ENCODE measurements around the gene VPS72. TPM values are rescaled to one million over a fixed set of nuclear protein-coding genes. Genes with fewer than 3 reads are reported as not detected.
A peak's percentile ranks its signal among the peaks of the same experiment; 100 is the strongest.

VPS72 gene
- total and polyA plus RNA-seq, 2 of the 13 experiments (the other 11 are each of a cell fraction or from before 2014, with no cell fraction given) = 33.7 to 34.5 TPM

DNA sequence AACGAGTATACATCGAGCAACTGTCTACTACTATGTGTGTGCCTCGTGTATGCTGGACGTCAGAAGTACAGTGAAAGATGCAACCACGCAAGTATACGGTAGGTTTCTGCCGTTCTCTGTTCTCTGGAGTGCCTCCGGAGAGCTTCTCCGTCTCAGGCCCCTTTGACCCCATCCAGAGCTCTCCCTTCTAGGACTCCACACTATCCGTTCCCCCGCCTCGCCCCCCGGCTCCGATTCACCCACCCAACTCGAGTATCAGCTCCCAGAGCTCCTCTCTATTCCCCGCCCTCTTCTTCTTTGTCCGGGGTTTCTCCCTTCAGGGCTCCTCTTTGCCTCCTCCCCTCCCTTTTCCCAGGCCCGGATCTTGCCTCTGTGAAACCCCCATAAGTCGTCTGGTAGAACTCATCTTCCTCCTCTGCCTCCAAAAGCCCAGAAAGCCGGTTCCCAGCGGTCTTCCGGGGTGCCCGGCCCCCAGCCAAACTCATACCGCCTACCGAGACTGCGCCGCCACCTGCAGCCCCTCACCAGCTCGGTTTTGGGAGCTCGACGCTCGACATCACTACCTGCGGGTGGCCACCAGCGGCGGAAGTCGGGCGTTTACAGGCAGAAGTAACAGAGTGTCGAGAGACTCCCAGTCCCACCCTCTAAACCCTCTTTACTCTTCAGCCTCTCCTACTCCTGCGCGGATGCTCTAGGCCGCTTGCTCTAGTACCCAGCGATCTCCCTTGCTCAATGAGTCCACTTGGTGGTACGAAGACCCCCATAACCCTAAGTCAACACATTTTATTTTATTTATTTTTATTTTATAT is at the start of gene VPS72 (continued):
- TF ChIP-seq, protein P1, sequence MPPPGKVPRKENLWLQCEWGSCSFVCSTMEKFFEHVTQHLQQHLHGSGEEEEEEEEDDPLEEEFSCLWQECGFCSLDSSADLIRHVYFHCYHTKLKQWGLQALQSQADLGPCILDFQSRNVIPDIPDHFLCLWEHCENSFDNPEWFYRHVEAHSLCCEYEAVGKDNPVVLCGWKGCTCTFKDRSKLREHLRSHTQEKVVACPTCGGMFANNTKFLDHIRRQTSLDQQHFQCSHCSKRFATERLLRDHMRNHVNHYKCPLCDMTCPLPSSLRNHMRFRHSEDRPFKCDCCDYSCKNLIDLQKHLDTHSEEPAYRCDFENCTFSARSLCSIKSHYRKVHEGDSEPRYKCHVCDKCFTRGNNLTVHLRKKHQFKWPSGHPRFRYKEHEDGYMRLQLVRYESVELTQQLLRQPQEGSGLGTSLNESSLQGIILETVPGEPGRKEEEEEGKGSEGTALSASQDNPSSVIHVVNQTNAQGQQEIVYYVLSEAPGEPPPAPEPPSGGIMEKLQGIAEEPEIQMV (CRISPR knock-in tag; IDR thresholded peaks at IDR 0.05; ENCODE audit: low read depth) = no peak
- TF ChIP-seq MXI1 (IDR thresholded peaks at IDR 0.05; ENCODE audit: borderline replicate concordance, low read depth, low read length) (peak; percentile 85; the same call in 2 of the 3 replicates), ZNF644 (CRISPR knock-in tag; IDR thresholded peaks at IDR 0.05; ENCODE audit: low read depth) (no peak), KDM3A (CRISPR knock-in tag; IDR thresholded peaks at IDR 0.05; ENCODE audit: low read depth) (peak; percentile 60; the same call in 1 of the 2 replicates), ZFP1 (CRISPR knock-in tag; IDR thresholded peaks at IDR 0.05) (peak; percentile 72; the same call in 1 of the 2 replicates), KDM5A (IDR thresholded peaks at IDR 0.05; ENCODE audit: borderline replicate concordance, low read length) (peak; percentile 83), ATF7 (IDR thresholded peaks at IDR 0.05) (no peak), ATF7 (CRISPR knock-in tag; IDR thresholded peaks at IDR 0.05) (no peak), SALL2 (CRISPR knock-in tag; IDR thresholded peaks at IDR 0.05) (peak; percentile 97), ZNF121 (CRISPR knock-in tag; IDR thresholded peaks at IDR 0.05) (0 out of 2 replicates have a peak, but pooled peaks have one; percentile 16), HMG20B (CRISPR knock-in tag; conservative IDR thresholded peaks at IDR 0.05) (0 out of 2 replicates have a peak, but pooled peaks have one; percentile 45), ZBTB8A (CRISPR knock-in tag; IDR thresholded peaks at IDR 0.05; ENCODE audit: borderline replicate concordance, low read depth) (no peak), DMAP1 (CRISPR knock-in tag; IDR thresholded peaks at IDR 0.05) (peak; percentile 77; the same call in 1 of the 2 replicates), ZNF224 (CRISPR knock-in tag; IDR thresholded peaks at IDR 0.05) (peak; percentile 55; the same call in 1 of the 2 replicates), PHF5A (CRISPR knock-in tag; IDR thresholded peaks at IDR 0.05; ENCODE audit: low read depth, unreplicated experiment) (peak; percentile 76), ZNF343 (CRISPR knock-in tag; IDR thresholded peaks at IDR 0.05) (peak; percentile 43; the same call in 1 of the 2 replicates), GZF1 (CRISPR knock-in tag; IDR thresholded peaks at IDR 0.05) (0 out of 2 replicates have a peak, but pooled peaks have one; percentile 44)
- TF ChIP-seq, protein P2, sequence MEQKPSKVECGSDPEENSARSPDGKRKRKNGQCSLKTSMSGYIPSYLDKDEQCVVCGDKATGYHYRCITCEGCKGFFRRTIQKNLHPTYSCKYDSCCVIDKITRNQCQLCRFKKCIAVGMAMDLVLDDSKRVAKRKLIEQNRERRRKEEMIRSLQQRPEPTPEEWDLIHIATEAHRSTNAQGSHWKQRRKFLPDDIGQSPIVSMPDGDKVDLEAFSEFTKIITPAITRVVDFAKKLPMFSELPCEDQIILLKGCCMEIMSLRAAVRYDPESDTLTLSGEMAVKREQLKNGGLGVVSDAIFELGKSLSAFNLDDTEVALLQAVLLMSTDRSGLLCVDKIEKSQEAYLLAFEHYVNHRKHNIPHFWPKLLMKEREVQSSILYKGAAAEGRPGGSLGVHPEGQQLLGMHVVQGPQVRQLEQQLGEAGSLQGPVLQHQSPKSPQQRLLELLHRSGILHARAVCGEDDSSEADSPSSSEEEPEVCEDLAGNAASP (CRISPR knock-in tag; IDR thresholded peaks at IDR 0.05; ENCODE audit: borderline replicate concordance) = peak; percentile 70
- TF ChIP-seq, protein P3, sequence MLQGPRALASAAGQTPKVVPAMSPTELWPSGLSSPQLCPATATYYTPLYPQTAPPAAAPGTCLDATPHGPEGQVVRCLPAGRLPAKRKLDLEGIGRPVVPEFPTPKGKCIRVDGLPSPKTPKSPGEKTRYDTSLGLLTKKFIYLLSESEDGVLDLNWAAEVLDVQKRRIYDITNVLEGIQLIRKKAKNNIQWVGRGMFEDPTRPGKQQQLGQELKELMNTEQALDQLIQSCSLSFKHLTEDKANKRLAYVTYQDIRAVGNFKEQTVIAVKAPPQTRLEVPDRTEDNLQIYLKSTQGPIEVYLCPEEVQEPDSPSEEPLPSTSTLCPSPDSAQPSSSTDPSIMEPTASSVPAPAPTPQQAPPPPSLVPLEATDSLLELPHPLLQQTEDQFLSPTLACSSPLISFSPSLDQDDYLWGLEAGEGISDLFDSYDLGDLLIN (CRISPR knock-in tag; IDR thresholded peaks at IDR 0.05; ENCODE audit: borderline replicate concordance) = 0 out of 2 replicates have a peak, but pooled peaks have one; percentile 24
- TF ChIP-seq, protein P4, sequence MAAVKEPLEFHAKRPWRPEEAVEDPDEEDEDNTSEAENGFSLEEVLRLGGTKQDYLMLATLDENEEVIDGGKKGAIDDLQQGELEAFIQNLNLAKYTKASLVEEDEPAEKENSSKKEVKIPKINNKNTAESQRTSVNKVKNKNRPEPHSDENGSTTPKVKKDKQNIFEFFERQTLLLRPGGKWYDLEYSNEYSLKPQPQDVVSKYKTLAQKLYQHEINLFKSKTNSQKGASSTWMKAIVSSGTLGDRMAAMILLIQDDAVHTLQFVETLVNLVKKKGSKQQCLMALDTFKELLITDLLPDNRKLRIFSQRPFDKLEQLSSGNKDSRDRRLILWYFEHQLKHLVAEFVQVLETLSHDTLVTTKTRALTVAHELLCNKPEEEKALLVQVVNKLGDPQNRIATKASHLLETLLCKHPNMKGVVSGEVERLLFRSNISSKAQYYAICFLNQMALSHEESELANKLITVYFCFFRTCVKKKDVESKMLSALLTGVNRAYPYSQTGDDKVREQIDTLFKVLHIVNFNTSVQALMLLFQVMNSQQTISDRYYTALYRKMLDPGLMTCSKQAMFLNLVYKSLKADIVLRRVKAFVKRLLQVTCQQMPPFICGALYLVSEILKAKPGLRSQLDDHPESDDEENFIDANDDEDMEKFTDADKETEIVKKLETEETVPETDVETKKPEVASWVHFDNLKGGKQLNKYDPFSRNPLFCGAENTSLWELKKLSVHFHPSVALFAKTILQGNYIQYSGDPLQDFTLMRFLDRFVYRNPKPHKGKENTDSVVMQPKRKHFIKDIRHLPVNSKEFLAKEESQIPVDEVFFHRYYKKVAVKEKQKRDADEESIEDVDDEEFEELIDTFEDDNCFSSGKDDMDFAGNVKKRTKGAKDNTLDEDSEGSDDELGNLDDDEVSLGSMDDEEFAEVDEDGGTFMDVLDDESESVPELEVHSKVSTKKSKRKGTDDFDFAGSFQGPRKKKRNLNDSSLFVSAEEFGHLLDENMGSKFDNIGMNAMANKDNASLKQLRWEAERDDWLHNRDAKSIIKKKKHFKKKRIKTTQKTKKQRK (IDR thresholded peaks at IDR 0.05; ENCODE audit: low read length) = no peak
- TF ChIP-seq, protein P5, sequence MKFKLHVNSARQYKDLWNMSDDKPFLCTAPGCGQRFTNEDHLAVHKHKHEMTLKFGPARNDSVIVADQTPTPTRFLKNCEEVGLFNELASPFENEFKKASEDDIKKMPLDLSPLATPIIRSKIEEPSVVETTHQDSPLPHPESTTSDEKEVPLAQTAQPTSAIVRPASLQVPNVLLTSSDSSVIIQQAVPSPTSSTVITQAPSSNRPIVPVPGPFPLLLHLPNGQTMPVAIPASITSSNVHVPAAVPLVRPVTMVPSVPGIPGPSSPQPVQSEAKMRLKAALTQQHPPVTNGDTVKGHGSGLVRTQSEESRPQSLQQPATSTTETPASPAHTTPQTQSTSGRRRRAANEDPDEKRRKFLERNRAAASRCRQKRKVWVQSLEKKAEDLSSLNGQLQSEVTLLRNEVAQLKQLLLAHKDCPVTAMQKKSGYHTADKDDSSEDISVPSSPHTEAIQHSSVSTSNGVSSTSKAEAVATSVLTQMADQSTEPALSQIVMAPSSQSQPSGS (CRISPR knock-in tag; IDR thresholded peaks at IDR 0.05) = peak; percentile 78

Data from HepG2 (cell line).